GM19467 (cell line): ENCODE measurements around the gene OPTN.
"Not testable (repeated sequence)": the region's sequence is repeated elsewhere in the genome, so short reads cannot be mapped to it uniquely, and the experiment has no call there.

Experiments used
- ATAC-seq: cut with Tn5 transposase; IDR thresholded peaks from one replicate; pipeline ENCODE4 v1.9.1; 2021; ENCODE audit warnings: mild to moderate bottlenecking, moderate library complexity; ENCODE audit not compliant: unreplicated experiment

The OPTN gene

GRCh38 chr10:13099666-13100348 is at the start of gene OPTN:
Gene OPTN (plus strand): TSS chr10:13100163. CDS start chr10:13109123, 8,960 bp downstream.
- ATAC-seq = peak; percentile 51

DNA sequence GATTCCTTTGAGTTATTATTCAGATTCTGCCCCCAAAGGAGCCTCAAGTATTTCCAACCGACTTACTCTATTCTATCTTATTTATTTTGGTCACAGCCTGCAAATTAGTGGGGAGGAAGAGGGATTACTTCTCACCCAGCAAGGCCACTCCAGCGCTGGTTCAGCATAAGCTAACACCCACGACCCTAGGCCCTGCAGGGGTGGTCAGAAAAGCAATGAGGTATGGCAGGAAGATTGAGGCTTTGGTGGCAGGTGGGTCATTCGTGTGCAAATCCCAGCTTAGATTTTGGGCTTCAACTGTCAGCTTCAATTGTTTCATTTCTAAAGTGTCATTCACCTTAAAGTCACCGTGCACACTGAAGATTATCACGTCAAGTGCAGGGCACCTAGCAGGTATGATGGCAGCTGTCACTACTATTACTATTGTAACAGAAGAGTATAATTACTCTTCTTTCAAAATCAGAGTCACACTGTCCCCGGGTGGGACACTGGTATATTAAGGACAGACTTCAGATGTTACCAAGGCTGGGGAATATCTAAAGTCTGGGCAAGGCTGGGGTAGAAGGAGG is 48.8 kb upstream of the OPTN start:
- no peak for ATAC-seq

DNA sequence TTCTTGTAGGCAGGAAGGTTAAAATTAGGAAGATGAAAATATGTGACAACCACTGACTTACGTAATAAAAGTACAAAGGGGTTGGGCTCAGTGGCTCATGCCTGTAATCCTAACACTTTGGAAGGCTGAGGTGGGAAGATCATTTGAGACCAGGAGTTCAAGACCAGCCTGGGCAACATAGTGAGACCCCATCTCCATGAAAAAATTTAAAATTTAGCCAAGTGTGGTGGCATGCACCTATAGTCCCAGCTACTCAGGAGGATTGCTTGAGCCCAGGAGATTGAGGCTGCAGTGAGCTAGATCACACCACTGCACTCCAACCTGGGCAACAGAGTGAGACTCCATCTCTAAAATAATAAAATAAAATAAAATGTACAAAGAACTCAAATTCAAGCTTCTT is 46.8 kb upstream of the OPTN start:
- not testable (repeated sequence) for ATAC-seq

DNA sequence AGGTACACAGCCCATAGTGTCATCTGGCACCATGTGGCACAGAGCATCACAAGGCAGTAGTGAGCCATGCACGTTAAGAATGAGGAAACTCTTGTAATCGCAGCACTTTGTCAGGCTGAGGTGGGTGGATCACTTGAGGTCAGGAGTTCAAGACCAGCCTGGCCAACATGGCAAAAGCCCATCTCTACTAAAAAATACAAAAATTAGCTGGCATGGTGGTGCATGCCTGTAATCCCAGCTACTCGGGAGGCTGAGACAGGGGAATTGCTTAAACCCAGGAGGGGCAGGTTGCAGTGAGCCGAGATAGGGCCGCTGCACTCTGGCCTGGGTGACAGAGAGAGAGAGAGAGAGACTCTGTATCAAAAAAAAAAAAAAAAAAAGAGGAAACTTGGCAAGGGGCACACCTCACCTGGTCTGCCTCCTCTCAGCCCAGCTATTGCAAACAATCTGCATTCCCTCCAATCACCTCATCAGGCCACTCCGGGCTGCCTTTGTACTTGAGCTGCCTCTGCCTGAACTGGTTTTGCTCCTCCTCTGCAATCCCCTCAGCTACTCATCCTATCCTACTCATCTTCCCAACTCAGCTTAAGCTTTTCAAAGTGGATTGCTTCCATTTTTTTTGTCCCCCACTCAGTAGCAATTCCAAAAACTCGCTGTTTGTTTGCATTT is 46.0 kb upstream of the OPTN start:
- no peak for ATAC-seq

DNA sequence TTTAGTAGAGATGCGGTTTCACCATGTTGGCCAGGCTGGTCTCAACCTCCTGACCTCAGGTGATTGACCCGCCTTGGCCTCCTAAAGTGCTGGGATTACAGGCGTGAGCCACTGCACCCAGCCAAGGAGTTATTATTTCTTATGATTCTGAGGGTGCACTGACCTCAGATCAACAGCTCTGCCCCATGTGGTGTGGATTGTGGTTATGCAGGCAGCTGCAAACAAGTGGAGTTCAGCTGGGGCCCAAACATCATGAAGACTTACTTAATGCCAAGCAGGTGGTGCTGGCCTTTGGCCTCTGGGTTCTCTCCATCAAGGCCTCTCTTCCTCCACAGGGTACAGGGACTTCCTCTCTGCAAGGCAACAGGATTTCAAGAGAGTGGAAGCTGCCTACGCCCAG is 45.1 kb upstream of the OPTN start:
- ATAC-seq = no peak

GRCh38 chr10:13056456-13057077 is 43.4 kb upstream of the OPTN start:
- ATAC-seq = no peak

GRCh38 chr10:13062803-13063202 is 37.2 kb upstream of the OPTN start:
- ATAC-seq = no peak

- ATAC-seq = no peak
Observed at GRCh38 chr10:13066527-13066926, 33.4 kb upstream of the OPTN start.

DNA sequence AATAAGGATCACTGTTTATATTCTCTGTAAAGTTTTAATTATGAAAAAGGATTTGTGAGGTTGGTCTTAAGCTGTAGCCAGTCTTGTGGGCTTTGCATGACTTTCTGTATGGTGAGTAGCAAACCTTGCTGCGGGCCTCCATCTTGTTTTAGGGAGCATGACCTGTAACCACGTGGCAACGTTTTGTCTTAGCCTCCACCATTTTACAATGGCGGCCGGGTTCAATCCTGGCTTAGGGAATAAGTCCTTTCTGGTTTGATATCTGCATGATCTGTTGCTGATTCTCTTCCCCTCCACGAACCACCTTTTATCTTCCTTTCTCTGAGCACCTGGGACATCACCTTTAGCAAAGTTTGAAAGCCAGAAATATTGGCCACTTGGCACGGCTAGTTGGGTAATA is 32.5 kb upstream of the OPTN start:
- ATAC-seq = no peak

GRCh38 chr10:13068071-13068470 is 31.9 kb upstream of the OPTN start:
- ATAC-seq = no peak

GRCh38 chr10:13068484-13068883 is 31.5 kb upstream of the OPTN start:
- ATAC-seq = no peak

DNA sequence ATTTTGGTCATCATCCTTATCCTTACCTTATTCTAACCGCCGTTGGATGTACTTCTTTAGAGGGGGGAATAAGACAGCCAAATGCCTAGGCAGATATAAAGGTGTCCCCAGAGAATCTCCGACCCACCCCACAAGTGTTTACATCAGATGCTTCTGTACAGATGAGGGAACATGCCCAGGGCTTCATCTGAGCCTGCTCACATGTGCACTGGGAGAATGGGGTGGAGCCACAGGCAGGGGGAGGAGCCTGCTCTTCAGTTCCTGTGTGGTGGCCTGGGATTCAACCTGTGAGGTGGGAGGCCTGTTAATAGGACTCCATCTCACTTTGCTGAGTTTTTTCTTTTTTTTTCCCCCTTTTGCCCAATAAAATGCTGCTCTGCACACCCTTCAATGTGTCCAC is 27.6 kb upstream of the OPTN start:
- ATAC-seq = no peak

GRCh38 chr10:13074563-13075451 is 25.2 kb upstream of the OPTN start:
- peak; percentile 69 for ATAC-seq

GRCh38 chr10:13078912-13079775 is 20.8 kb upstream of the OPTN start:
- ATAC-seq = no peak

DNA sequence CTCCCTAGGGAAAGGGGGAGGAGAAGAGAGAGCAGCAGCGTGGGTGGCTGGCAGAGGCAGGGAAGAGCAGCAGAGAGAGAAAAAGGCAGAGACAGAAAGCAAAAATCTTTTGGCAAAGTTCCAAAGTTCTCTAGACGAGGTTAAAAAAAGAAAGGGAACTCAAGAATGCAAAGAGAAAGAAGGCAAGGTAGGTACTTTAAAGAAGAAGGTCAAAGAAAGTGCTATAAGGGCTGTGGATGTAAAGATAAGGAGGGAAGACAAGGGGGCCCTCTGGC is 20.2 kb upstream of the OPTN start:
- ATAC-seq = no peak

GRCh38 chr10:13080643-13081042 is 19.3 kb upstream of the OPTN start:
- no peak for ATAC-seq

- not testable (repeated sequence) for ATAC-seq
Observed at GRCh38 chr10:13083700-13084099, 16.3 kb upstream of the OPTN start.

- no peak for ATAC-seq
Observed at GRCh38 chr10:13086056-13086455, 13.9 kb upstream of the OPTN start.

DNA sequence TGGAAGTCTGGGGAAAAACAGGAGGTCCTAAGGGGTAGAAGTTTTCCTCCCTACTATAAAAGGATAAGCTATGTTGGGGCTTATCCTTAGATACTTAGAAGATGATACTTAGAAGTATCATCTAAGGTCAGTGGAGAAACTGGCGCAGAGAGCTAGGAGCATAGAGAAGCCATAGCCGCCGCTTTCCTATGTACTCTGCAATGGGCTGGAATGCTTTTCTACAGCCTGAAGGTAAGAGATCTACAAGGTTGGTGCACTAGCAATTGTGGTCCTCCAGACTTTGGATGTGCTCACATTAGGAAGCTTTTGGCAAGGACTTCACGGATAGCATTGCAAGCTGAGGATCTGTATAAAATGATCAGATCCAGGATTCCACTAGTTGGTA is 12.4 kb upstream of the OPTN start:
- ATAC-seq = no peak

GRCh38 chr10:13087986-13088618 is 11.9 kb upstream of the OPTN start:
- no peak for ATAC-seq
